Measurements from ENCODE around the gene CHN2.

The CHN2 gene

DNA sequence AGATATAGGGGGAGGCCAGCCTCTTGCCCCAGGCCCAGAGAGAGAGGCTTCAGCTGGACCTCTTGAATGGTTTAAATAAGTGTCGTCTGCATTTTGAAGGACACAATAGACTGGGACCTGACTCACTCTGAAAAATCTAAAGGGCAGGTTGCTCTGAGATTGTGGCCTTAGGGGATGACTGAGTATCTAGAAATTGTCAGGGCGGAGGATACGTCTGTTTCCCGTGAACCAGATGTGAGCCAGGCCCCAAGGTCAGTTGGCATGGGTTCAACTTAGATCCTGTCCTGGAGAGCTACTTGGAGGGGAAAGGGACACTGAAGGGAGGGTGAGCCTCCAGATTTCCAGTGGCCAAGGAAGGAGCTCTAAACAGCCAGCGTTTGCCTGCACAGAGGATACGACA lies 110.2 kb downstream of the CHN2 start:
- TF ChIP-seq SIN3A (IDR thresholded peaks at IDR 0.05; ENCODE audit: borderline replicate concordance, insufficient read depth, low read length) (no peak), FOXP2 (optimal IDR thresholded peaks at IDR 0.05; ENCODE audit: borderline replicate concordance, extremely low read depth, extremely low read length, insufficient read depth) (no peak), TAF1 (IDR thresholded peaks at IDR 0.05; ENCODE audit: borderline replicate concordance, insufficient read depth, low read length) (no peak), POLR2AphosphoS5 (IDR thresholded peaks at IDR 0.05; ENCODE audit: low read depth, low read length) (no peak)
- TF ChIP-seq, protein P1, sequence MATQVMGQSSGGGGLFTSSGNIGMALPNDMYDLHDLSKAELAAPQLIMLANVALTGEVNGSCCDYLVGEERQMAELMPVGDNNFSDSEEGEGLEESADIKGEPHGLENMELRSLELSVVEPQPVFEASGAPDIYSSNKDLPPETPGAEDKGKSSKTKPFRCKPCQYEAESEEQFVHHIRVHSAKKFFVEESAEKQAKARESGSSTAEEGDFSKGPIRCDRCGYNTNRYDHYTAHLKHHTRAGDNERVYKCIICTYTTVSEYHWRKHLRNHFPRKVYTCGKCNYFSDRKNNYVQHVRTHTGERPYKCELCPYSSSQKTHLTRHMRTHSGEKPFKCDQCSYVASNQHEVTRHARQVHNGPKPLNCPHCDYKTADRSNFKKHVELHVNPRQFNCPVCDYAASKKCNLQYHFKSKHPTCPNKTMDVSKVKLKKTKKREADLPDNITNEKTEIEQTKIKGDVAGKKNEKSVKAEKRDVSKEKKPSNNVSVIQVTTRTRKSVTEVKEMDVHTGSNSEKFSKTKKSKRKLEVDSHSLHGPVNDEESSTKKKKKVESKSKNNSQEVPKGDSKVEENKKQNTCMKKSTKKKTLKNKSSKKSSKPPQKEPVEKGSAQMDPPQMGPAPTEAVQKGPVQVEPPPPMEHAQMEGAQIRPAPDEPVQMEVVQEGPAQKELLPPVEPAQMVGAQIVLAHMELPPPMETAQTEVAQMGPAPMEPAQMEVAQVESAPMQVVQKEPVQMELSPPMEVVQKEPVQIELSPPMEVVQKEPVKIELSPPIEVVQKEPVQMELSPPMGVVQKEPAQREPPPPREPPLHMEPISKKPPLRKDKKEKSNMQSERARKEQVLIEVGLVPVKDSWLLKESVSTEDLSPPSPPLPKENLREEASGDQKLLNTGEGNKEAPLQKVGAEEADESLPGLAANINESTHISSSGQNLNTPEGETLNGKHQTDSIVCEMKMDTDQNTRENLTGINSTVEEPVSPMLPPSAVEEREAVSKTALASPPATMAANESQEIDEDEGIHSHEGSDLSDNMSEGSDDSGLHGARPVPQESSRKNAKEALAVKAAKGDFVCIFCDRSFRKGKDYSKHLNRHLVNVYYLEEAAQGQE (IDR thresholded peaks at IDR 0.05; ENCODE audit: insufficient read depth in 1 of 2, low read depth in 2 of 2, low read length in 2 of 2): no peak

DNA sequence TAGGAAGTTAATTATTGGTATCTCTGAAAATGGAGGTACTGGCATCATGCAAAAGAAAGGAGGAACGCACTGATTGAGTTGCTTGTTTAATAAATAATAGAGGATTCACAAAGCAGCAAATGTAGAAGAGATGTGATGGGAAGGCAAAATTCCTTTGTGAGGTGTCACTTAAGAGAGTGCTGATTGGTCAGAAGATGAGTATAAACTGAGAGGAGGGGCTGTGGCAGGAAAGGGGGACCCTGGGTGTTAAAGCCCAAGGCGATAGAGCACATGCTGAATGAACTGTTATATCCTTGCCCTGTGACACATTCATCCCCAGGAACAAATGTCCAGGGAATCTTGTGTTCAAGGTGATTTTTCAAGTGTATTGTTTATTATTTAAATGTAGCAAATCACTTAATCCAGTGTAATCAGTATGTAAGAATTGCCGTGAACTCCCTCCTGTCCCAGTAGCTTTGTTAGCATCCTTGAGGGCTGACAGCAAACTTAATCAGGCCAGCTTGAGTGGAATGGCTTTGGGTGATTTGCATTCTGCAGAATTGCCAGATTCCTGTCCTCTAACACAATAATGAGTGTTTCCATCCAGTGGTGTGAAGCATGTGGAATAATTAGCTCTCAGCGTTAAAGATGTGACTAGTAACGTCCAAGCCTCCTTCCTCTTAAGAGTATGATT lies 111.9 kb downstream of the CHN2 start:
- TF ChIP-seq POLR2AphosphoS5 (IDR thresholded peaks at IDR 0.05; ENCODE audit: low read depth, low read length): no peak
- TF ChIP-seq TAF1 (IDR thresholded peaks at IDR 0.05; ENCODE audit: borderline replicate concordance, insufficient read depth, low read length): no peak
- no peak for TF ChIP-seq FOXP2 (optimal IDR thresholded peaks at IDR 0.05; ENCODE audit: borderline replicate concordance, extremely low read depth, extremely low read length, insufficient read depth)
- TF ChIP-seq SIN3A (IDR thresholded peaks at IDR 0.05; ENCODE audit: borderline replicate concordance, insufficient read depth, low read length): no peak
- TF ChIP-seq, protein P1 (IDR thresholded peaks at IDR 0.05; ENCODE audit: insufficient read depth in 1 of 2, low read depth in 2 of 2, low read length in 2 of 2): no peak

DNA sequence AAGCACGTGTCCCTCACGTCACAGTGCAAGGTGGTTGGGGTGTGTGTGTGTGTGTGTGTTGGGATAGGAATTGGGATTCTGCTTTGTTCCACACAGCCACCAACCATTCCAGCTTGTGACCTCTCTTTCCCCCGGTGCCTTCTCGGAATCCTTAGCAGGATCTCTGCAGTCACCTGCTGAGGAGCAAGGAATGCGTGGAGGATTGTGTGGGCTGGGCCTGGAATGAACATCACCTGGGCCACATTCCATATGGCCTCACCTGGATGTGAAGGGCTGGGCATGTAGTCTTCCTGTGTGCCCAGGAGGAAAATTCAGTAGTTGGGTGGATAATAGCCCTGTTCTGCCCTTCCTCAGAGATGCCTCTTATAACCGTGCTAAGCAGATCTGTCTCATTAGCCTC lies 113.8 kb downstream of the CHN2 start:
- TF ChIP-seq POLR2AphosphoS5 (IDR thresholded peaks at IDR 0.05; ENCODE audit: low read depth, low read length): no peak
- TF ChIP-seq TAF1 (IDR thresholded peaks at IDR 0.05; ENCODE audit: borderline replicate concordance, insufficient read depth, low read length): no peak
- TF ChIP-seq FOXP2 (optimal IDR thresholded peaks at IDR 0.05; ENCODE audit: borderline replicate concordance, extremely low read depth, extremely low read length, insufficient read depth): no peak
- TF ChIP-seq, protein P1 (IDR thresholded peaks at IDR 0.05; ENCODE audit: insufficient read depth in 1 of 2, low read depth in 2 of 2, low read length in 2 of 2): no peak
- TF ChIP-seq SIN3A (IDR thresholded peaks at IDR 0.05; ENCODE audit: borderline replicate concordance, insufficient read depth, low read length): no peak

- no peak for TF ChIP-seq FOXP2 (optimal IDR thresholded peaks at IDR 0.05; ENCODE audit: borderline replicate concordance, extremely low read depth, extremely low read length, insufficient read depth)
- TF ChIP-seq TAF1 (IDR thresholded peaks at IDR 0.05; ENCODE audit: borderline replicate concordance, insufficient read depth, low read length): no peak
- TF ChIP-seq, protein P1 (IDR thresholded peaks at IDR 0.05; ENCODE audit: insufficient read depth in 1 of 2, low read depth in 2 of 2, low read length in 2 of 2): no peak
- TF ChIP-seq SIN3A (IDR thresholded peaks at IDR 0.05; ENCODE audit: borderline replicate concordance, insufficient read depth, low read length): no peak
- no peak for TF ChIP-seq POLR2AphosphoS5 (IDR thresholded peaks at IDR 0.05; ENCODE audit: low read depth, low read length)
Measured at GRCh38 chr7:29309041-29309854, 114.7 kb downstream of the CHN2 start.

All from PFSK-1 (cell line).